Measurements from ENCODE around the gene ADAMTS18. TPM values are rescaled to one million over a fixed set of nuclear protein-coding genes. Genes with fewer than 3 reads are reported as not detected.

The ADAMTS18 gene
- total and polyA plus RNA-seq, 9 of the 15 experiments (the other 6 are each of a cell fraction or from before 2014, with no cell fraction given), result not detected

- no peak for TF ChIP-seq SAFB (IDR thresholded peaks at IDR 0.05; ENCODE audit: borderline replicate concordance, low read depth, low read length)
- no peak for TF ChIP-seq KAT2B (IDR thresholded peaks at IDR 0.05; ENCODE audit: low read depth, low read length)
- no peak for TF ChIP-seq NCOA4 (IDR thresholded peaks at IDR 0.05; ENCODE audit: partially characterized antibody)
- TF ChIP-seq PPARD (CRISPR knock-in tag; IDR thresholded peaks at IDR 0.05), result no peak
Observed at GRCh38 chr16:77277571-77277970, 157.3 kb downstream of the ADAMTS18 start (continued).

DNA sequence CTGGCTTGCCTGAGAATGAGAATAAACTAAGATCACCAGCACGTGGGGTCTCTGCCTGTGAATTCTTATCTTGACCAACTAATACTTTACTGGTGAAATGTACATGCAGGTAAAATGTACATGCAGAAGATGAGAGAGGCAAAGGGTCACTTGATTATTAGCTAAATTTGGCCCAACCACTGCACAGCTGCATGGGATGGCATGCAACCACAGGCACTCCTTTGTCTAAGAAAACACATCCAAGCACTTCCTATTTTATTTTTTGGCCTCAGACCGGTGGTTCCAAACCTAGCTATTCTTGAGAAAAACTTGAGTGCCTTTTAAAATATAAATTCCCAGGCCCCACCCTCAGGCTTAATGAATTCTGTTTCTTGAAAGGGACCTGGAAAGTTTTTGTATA, 157.7 kb downstream of the ADAMTS18 start:
- no peak for FAIRE-seq
- CTCF ChIA-PET (ENCODE audit: low intra/inter-chr PET ratio), result no interaction called here

More for the DNA sequence above, 157.7 kb downstream of the ADAMTS18 start:
- Histone ChIP-seq H3K9ac (ENCODE audit: insufficient read depth in 1 of 2, low read depth in 2 of 2, low read length in 2 of 2) (no peak overlapping the region), H3K27me3 (ENCODE audit: control insufficient read depth in 2 of 2, insufficient read depth in 2 of 2, low read length in 2 of 2) (no peaks in the 10 kb centered on the region), H3K79me2 (ENCODE audit: control insufficient read depth, insufficient read depth, low read length) (no peaks in the 10 kb centered on the region), H3K4me2 (ENCODE audit: insufficient read depth, low read length) (no peak overlapping the region), H3K36me3 (ENCODE audit: control insufficient read depth, insufficient read depth, low read length) (no peaks in the 10 kb centered on the region), H4K20me1 (replicated peaks; ENCODE audit: control insufficient read depth, insufficient read depth, low read length) (no peaks in the 10 kb centered on the region), H3K9me3 (replicated peaks; ENCODE audit: control insufficient read depth, insufficient read depth, low read depth, low read length) (no peaks in the 10 kb centered on the region), H3K4me3 (no peak overlapping the region), H3K4me1 (replicated peaks in 1 of 2; ENCODE audit: control insufficient read depth in 2 of 2, insufficient read depth in 2 of 2, low read length in 2 of 2) (no peaks in the 10 kb centered on the region), H3K9me1 (ENCODE audit: control insufficient read depth, insufficient read depth, low read length) (no peaks in the 10 kb centered on the region), H3K27ac (ENCODE audit: extremely low read depth, low read depth, low read length) (no peak overlapping the region), H2AFZ (ENCODE audit: low read depth, low read length) (no peak overlapping the region)
- no peak for TF ChIP-seq RBM17 (IDR thresholded peaks at IDR 0.05; ENCODE audit: borderline replicate concordance, low read depth, low read length)
- TF ChIP-seq ZNF77 (CRISPR knock-in tag; IDR thresholded peaks at IDR 0.05), result no peak
- no peak for TF ChIP-seq ELF1 (tag; IDR thresholded peaks at IDR 0.05)
- no peak for TF ChIP-seq CHD4 (IDR thresholded peaks at IDR 0.05; ENCODE audit: insufficient read depth, insufficient replicate concordance, low read depth, low read length, poor library complexity, severe bottlenecking)
- no peak for TF ChIP-seq CCAR2 (IDR thresholded peaks at IDR 0.05; ENCODE audit: low read depth, low read length)
- TF ChIP-seq ZC3H8 (IDR thresholded peaks at IDR 0.05), result no peak
- in situ Hi-C loops (cut with MboI), result no loop called here
- no peak for DNase-seq (ENCODE audit: extremely low read depth in 1 of 4, low spot score in 3 of 4)
- POLR2A ChIA-PET, result no interaction called here
- BruUV-seq (replicated peaks), result no TSS peak
- 0% methylated on average over 2 of the region's 2 CpGs for WGBS (ENCODE audit: insufficient coverage, low coverage, missing lambda C conversion rate)
- intact Hi-C loops (cut with micrococcal nuclease), result no loop called here
- ATAC-seq, result no peak
